Suprapubic skin (tissue), 4 donors: Measurements from ENCODE around the gene RARG. TPM values are rescaled to one million over a fixed set of nuclear protein-coding genes. Genes with fewer than 3 reads are reported as not detected.

Source experiments
- DNase-seq, 2 donors: peaks; one replicate each; pipeline ENCODE4 v3.0.0-alpha.2; 2019; ENCODE audit warnings: low spot score in 2 of 2
- H3K27ac ChIP-seq: fragments of 200-600 bp; sonication (generic); one replicate; pipeline ENCODE4 v1.5.1; 2019
- H3K27me3 ChIP-seq: fragments of 200-600 bp; sonication (generic); one replicate; pipeline ENCODE4 v1.5.1; 2019
- H3K36me3 ChIP-seq: fragments of 200-600 bp; sonication (generic); one replicate; pipeline ENCODE4 v1.5.1; 2019
- H3K4me1 ChIP-seq: fragments of 200-600 bp; sonication (generic); one replicate; pipeline ENCODE4 v1.5.1; 2019
- H3K4me3 ChIP-seq: fragments of 200-600 bp; sonication (generic); one replicate; pipeline ENCODE4 v1.5.1; 2019; ENCODE audit warnings: mild to moderate bottlenecking
- H3K9me3 ChIP-seq: fragments of 200-600 bp; sonication (generic); one replicate; pipeline ENCODE4 v1.5.1; 2019
- EP300 ChIP-seq: sonication (generic); formaldehyde crosslinking; IDR thresholded peaks from one replicate; pipeline ENCODE4 v1.6.1; 2017; ENCODE audit warnings: antibody characterized with exemption
- POLR2A ChIP-seq, 2 donors: fragments of 450-650 bp; IDR thresholded peaks; one replicate each; pipeline ENCODE4 v1.6.1; 2017; ENCODE audit warnings: antibody characterized with exemption in 2 of 2, mild to moderate bottlenecking in 2 of 2, moderate library complexity in 2 of 2
- POLR2AphosphoS5 ChIP-seq, 3 donors: sonication (generic); formaldehyde crosslinking; IDR thresholded peaks; one replicate each; pipeline ENCODE4 v1.6.1; 2017; ENCODE audit warnings: antibody characterized with exemption in 3 of 3
- WGBS: methylation state at CpG from one replicate; pipeline ENCODE4 v1.1.5; 2018; 5-methylcytosine and 5-hydroxymethylcytosine counted together
- total RNA-seq, 4 donors: library from RNA; depleted of rRNA; stranded (reverse); fragments of >200 nt; gene quantifications; one replicate each; pipeline ENCODE4 v1.1.0, GENCODE V29; 2016
- TF ChIP-seq, protein P1 (sequence below), 2 donors: fragments of 200-600 bp in 1 of 2; fragments of 450-650 bp in 1 of 2; sonication (generic) in 1 of 2; IDR thresholded peaks; one replicate each; pipeline ENCODE4 v1.5.1; 2016 to 2019; ENCODE audit warnings: antibody characterized with exemption in 2 of 2, mild to moderate bottlenecking in 1 of 2, moderate library complexity in 1 of 2

Gene RARG
- total RNA-seq, 4 donors from 2014 or later: 140 to 198 (median 172) TPM

DNA sequence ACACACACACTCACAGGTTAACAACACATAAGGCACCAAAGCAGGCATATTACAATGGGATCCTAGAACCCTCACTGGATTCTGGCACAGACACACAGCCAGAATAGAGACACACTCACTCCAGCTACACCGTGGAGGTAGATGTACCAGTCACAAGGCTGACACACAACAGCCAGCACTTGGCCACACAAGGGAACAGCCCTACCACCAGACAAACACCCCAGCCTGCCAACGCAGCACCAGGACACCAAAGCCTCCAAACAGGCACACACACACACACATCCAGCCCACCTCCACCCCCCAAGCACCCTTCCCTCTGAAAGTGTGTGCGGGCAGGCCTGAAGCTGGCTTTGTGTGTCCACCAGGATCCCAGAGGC, 14.1 kb downstream of the RARG start:
- peaks cover 31% of the 10 kb centered on the region for H3K36me3 ChIP-seq
- H3K4me1 ChIP-seq: peaks cover 82% of the 10 kb centered on the region
- 61% methylated on average over 3 of the region's 3 CpGs for WGBS
- H3K4me3 ChIP-seq: peak overlapping the region; percentile 61
- no peaks in the 10 kb centered on the region for H3K27me3 ChIP-seq
- no peaks in the 10 kb centered on the region for H3K9me3 ChIP-seq
- TF ChIP-seq POLR2AphosphoS5 (IDR thresholded peaks at IDR 0.05) (no peak), POLR2A (IDR thresholded peaks at IDR 0.05) (no peak), EP300 (no peak)
- TF ChIP-seq, protein P1, sequence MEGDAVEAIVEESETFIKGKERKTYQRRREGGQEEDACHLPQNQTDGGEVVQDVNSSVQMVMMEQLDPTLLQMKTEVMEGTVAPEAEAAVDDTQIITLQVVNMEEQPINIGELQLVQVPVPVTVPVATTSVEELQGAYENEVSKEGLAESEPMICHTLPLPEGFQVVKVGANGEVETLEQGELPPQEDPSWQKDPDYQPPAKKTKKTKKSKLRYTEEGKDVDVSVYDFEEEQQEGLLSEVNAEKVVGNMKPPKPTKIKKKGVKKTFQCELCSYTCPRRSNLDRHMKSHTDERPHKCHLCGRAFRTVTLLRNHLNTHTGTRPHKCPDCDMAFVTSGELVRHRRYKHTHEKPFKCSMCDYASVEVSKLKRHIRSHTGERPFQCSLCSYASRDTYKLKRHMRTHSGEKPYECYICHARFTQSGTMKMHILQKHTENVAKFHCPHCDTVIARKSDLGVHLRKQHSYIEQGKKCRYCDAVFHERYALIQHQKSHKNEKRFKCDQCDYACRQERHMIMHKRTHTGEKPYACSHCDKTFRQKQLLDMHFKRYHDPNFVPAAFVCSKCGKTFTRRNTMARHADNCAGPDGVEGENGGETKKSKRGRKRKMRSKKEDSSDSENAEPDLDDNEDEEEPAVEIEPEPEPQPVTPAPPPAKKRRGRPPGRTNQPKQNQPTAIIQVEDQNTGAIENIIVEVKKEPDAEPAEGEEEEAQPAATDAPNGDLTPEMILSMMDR (IDR thresholded peaks at IDR 0.05): no peak
- no peak for DNase-seq
- H3K27ac ChIP-seq: peak overlapping the region; percentile 99

- Histone ChIP-seq H3K4me3 (peak overlapping the region; percentile 61), H3K36me3 (peaks cover 38% of the 10 kb centered on the region), H3K27me3 (no peaks in the 10 kb centered on the region), H3K9me3 (no peaks in the 10 kb centered on the region), H3K27ac (peak overlapping the region; percentile 99), H3K4me1 (peaks cover 76% of the 10 kb centered on the region)
- no peak for DNase-seq
- TF ChIP-seq EP300 (no peak), POLR2A (IDR thresholded peaks at IDR 0.05) (no peak), POLR2AphosphoS5 (IDR thresholded peaks at IDR 0.05) (no peak)
- TF ChIP-seq, protein P1 (IDR thresholded peaks at IDR 0.05): no peak
- 50% methylated on average over 12 of the region's 19 CpGs for WGBS
Measured at GRCh38 chr12:53217051-53217930, 14.7 kb downstream of the RARG start.

GRCh38 chr12:53215497-53215896, 16.5 kb downstream of the RARG start:
- Histone ChIP-seq H3K4me1 (peaks cover 62% of the 10 kb centered on the region), H3K27ac (no peak overlapping the region), H3K36me3 (peaks cover 56% of the 10 kb centered on the region), H3K27me3 (no peaks in the 10 kb centered on the region), H3K4me3 (no peak overlapping the region), H3K9me3 (no peaks in the 10 kb centered on the region)
- TF ChIP-seq POLR2A (IDR thresholded peaks at IDR 0.05) (no peak), EP300 (no peak), POLR2AphosphoS5 (IDR thresholded peaks at IDR 0.05) (no peak)
- TF ChIP-seq, protein P1 (IDR thresholded peaks at IDR 0.05): no peak
- 82% methylated on average over 7 of the region's 8 CpGs for WGBS
- DNase-seq: no peak

DNA sequence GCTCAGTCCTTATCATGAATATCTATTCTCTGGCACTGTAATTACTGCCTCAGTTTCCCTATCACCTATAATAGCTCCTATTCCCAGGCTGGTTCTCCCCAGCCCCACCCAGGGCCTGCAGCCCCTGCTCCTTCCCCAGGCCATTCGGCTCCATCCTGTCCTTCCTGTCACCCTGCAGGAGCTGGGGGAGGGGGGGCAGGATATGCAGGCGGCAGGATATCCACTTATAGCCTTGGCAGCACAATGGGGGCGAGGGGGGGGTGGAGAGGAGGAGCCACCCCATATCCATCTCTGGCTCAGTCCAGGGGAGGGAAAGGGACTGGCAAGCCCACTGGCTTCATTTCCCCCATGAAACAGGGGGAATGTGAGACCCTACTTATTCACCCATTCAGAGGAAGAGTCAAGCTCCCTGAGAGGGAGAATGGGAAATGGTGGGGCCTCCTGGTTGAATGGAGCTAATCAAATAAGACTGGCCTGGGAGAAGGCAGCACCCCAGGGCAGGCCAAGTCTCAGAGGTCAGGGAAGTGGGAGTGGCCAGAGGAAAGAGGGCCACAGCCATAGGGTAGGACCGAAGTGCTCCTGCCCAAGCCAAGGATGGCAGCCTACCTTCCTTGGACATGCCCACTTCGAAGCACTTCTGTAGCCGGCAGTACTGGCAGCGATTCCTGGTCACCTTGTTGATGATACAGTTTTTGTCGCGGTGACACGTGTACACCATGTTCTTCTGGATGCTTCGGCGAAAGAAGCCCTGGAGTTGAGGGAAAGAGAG, 17.1 kb downstream of the RARG start:
- Histone ChIP-seq H3K9me3 (no peaks in the 10 kb centered on the region), H3K4me1 (peaks cover 55% of the 10 kb centered on the region), H3K36me3 (peaks cover 62% of the 10 kb centered on the region), H3K27ac (no peak overlapping the region), H3K4me3 (no peak overlapping the region), H3K27me3 (no peaks in the 10 kb centered on the region)
- WGBS: 55% methylated on average over 12 of the region's 12 CpGs
- DNase-seq: no peak
- no peak for TF ChIP-seq POLR2AphosphoS5 (IDR thresholded peaks at IDR 0.05)
- TF ChIP-seq EP300: no peak
- no peak for TF ChIP-seq POLR2A (IDR thresholded peaks at IDR 0.05)
- TF ChIP-seq, protein P1 (IDR thresholded peaks at IDR 0.05): no peak

- no peak for DNase-seq
- Histone ChIP-seq H3K4me1 (peaks cover 54% of the 10 kb centered on the region), H3K27me3 (no peaks in the 10 kb centered on the region), H3K9me3 (no peaks in the 10 kb centered on the region), H3K4me3 (no peak overlapping the region), H3K27ac (no peak overlapping the region), H3K36me3 (peaks cover 67% of the 10 kb centered on the region)
- 83% methylated on average over 5 of the region's 5 CpGs for WGBS
- no peak for TF ChIP-seq POLR2A (IDR thresholded peaks at IDR 0.05)
Measured at GRCh38 chr12:53214221-53214620, 17.8 kb downstream of the RARG start.
